NOMO-1 treated with dmso at 0.1 percent for 144 hours (cell line): ENCODE results near the gene FAM98B.
A peak's percentile ranks its signal among the peaks of the same experiment; 100 is the strongest.

Source experiments
- DNase-seq: peaks from one replicate; lab custom pipeline; 2025; ENCODE audit not compliant: unreplicated experiment; lab: John Stamatoyannopoulos, UW

Gene FAM98B

DNA sequence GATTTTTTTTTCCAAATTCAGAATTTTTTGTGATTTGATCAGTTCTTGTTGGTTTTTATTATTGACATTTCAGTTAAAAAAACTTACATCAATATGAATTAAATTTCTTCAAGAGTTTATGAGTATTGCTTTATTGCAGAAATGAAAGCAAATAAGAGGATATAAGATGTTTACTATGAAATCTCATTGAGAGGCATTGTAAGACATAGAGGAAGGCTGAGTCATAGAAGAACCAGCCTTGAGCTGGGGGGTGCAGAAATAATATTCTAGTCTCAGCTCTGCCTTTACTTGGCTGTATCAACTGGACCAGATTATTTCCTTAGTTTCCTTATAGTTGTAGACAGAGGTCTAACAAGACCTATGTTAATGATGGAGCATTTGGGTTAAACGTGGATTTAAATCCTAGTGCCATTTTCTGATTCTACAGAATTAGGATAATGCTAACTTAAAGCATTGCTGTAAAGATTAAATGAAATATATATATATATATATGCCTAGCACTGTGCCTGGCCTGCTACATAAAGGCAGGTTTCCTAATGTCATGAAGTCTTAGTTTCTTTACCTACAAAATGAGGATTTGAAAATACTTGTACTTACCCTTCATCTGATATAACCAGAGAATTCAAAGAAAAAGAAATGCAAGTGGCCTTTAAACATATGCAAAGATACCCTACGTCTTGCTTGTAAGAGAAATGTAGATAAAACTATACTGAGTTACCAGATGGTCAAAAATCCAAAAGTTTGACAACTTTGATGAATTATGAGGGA, 7.3 kb downstream of the FAM98B start:
- DNase-seq: no peak

DNA sequence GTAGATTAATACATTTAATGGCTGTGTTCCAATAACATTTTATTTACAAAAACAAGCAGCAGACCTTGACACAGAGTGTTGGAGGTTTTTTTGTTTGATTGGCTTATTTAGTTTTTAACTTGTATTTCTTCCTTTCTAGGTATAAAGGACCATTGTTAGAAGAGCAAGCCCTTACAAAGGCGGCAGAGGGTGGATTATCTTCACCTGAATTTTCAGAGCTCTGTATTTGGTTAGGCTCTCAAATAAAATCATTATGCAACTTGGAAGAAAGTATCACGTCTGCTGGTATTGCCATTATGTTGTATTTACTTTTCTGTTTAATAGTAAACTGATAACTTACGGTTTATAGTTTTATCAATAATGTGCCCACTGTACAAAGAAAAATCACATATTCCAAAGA, 10.0 kb downstream of the FAM98B start:
- DNase-seq: no peak

DNA sequence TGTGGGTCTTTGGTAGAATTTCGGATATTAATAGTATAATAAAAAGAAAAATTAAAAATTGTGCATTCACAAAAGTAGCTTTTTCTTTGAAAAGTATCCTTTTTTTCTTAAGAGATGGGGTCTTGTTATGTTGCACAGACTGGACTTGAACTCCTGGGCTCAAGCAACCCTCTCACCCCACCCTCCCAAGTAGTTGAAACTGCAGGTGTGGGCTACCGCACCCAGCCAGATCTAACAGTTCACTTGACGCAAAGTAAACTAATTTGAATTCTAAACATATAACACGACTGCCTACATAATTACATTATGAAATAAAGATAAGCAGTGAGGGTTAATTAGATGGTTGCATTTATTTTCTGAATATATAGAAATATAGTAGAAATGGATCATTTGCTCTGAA, 10.7 kb downstream of the FAM98B start:
- DNase-seq: no peak

DNA sequence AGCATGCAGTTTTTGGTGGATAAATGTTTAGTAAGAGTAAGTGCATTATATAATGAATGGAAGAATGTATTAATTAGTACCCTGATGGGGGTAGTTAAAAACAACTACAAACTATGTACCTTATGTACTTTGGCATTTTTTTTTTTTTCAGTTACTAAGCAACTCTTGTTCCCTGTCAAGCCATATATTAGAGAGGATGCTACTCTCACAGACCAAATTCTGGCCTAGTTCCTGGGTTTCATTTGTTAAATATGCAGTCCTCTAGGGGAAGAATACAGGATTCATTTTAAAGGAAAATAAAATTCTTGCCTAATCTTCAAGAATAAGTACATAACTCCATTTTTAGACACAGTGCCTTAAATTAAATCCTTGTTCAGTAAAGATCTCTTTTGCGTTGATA, 16.9 kb downstream of the FAM98B start:
- no peak for DNase-seq

DNA sequence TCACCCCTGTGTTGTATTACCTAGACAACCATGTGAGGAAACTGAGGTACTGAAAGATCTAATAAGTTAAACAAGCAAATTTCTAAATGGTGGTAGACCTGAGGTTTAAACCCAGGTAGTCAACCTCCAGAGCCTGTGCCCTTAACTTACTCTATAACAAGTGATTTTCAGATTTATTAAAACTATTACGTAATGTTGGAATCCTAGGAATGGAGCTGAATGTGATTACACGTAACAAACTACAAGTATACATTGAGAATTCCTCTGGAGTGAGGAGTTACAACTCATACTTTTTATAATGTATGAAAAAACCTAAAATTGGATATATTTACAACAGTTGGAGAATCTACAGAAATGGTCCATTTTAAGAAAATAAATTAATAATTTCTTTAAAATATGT, 18.0 kb downstream of the FAM98B start:
- DNase-seq: no peak

DNA sequence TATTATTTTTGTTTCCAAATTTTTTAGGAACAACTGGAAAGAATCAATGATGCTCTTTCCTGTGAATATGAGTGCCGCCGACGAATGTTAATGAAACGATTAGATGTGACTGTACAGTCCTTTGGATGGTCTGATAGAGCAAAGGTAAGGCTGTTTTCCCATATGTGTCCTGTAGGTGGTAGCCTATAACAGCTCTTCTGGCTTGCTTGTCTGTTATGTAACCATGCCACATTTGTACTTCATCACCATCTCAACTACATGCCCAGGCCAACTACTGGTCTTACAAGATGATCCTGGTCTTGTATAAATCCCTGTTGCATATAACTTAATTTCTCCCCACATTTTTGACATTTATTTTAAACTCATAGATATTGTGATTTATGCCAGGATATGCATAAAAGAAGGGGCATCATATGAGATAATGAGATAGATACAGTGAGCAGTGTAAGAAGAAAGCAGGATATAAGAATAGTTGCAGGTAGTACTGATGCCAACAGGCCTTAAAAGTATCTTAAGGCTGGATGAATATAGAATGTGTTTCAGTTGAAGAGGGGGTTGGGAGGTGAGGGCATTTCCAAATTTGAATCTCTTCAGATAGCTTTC, 20.3 kb downstream of the FAM98B start:
- DNase-seq: peak; percentile 34

DNA sequence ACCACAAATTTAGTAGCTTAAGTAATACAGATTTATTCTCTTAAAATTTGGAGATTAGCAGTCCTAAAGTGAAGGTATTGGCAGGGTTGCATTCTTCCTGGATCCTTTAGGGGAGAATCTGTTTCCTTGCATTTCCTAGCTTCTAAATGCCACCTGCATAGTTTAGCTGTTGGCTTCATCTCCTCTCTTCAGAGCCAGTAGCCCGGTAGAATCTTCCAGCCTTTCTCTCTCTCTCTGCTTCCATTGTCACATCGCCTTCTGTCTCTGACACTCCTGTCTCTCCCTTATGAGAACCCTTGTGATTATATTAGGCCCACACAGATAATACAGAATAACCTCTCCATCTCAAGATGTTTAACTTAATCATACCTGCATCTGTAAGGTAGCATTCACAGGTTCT, 21.4 kb downstream of the FAM98B start:
- DNase-seq: no peak

DNA sequence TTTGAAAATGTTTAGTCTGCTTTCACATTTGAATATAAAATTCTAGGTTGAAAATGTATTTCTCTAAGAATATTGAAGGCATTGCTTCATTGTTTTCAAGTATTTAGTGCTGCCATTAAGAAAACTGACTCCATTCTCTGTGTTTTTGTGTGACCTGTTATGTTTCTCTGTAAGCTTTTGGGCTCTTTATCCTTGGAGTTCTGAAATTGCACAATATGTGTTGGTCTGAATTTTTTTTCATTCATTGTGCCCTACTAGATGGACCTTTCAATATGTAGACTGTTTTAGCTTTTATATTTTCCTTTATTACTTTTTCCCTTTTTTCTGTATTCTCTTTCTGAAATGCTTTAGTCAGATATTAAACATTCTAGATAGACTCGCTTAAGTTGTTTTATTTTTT, 22.2 kb downstream of the FAM98B start:
- no peak for DNase-seq

DNA sequence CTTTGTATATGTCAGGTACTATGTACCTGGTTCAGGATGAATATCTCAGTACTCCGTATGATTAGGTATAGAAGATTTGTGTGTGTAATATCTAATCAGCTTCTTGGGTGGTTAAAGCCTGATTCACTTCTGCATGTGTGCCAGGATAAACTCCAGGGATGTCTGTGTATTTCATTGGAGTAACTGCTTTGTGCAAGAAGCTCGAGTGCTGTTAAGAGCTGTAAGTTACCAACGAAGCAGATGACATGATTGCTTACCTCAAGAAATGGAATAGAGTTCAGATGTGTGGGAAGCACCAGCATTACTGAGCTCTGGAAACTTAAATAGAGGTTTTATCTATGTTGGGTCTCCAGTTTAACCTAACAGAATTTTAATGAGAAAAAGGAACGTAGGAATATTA, 23.7 kb downstream of the FAM98B start:
- no peak for DNase-seq

DNA sequence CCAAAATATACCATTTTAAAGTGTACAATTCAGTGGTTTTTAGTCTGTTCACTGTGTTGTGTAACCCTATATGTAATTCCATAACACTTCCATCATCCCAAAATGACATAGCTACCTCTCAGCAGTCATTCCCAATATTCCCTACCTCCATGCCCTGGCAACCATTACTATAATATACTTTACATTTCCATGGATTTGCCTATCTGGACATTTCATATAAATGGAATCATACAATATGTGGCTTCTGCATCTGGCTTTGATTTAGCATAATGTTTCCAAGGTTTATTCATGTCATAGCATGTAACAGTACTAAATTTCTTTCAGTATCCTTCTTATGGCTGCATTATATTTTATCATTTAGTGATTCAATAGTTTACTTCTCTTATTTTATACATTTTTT, 25.3 kb downstream of the FAM98B start:
- no peak for DNase-seq

DNA sequence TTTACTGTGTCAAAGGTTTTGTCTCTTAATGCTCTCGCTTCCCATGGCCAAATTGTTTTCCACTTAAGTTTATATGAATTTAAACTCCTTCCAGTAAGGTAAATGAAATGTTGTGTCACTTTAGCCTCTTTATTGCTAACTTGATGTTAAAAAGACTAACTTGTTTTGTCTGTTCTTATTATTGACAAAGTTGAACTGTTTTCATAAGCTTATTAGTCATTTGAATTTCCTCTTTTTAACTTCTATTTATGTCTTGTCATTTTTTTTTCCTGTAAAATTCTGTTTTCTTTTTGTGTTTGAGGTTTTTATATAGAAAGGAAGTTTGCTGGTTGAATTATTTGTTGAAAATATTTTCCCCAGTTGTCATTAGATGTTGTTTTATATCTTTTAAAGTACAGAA, 25.8 kb downstream of the FAM98B start:
- no peak for DNase-seq

DNA sequence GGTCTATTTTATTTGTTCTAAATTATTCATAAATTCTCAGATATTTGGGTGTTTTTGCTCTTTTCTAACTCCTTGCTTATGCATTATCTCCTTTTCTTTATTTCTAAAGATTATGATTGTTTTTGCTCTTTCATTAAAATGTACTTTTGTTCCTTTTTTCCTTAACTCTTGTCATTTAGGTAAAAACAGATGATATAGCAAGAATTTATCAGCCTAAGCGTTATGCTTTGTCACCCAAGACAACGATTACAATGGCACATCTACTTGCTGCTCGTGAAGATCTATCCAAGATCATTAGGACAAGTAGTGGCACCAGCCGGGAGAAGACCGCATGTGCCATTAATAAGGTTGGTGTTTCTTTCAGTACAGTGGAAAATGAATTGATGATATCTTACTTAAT, 27.2 kb downstream of the FAM98B start:
- DNase-seq: no peak

DNA sequence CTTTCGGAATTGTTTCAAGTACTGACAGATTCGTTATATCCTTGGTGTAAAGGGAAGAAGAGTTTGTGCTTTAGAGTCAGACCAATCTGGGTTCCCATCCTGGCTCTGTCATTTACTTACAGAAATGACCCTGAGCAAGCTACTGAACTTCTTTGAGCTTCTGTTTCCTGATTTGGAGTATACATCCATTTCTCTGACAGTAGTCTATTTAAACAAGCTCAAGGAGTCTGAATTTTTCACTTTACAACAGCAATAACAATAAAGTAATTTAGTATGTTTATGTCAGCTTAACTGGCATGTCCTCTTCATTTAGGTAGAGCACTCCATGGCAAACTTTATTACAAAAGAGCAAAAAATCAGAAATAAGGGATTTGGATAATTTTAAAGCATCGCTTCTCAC, 27.8 kb downstream of the FAM98B start:
- no peak for DNase-seq

DNA sequence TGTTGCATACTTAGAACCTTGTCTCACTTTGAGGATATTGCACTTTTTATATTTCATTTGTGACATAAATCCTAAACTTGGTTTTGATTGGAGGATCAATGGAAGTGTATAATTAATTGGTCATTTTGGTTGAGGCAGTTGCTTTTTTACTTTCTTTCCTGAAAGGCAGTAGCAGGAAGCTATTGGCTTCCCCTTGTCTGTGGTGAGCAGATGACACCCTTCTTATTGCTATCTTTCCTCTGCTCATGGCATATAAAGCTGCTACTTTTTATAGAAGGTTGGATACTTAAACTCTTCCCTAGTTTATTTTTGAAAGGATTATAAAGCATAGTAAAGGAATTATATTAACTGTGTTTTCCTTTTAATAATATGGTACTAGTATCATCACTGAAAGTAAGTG, 28.6 kb downstream of the FAM98B start:
- DNase-seq: no peak

DNA sequence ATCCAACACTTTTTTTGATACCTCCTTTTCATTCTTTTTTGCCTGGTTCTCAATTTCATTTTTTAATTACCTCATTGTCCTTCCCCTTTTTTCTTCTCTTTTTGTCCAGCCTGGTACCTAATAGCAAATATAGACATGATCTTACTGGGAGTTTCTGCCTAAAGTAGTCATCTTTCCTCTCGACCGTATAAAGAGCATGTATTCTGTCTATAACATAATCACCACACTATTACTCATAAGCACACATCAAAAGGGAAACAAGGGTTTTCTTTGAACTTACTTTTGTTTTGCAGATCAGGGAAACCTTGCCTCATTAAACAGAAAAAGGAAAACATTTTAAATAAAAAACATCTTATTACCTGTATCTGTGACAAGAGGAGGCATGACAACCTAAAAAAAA, 33.0 kb downstream of the FAM98B start:
- no peak for DNase-seq

DNA sequence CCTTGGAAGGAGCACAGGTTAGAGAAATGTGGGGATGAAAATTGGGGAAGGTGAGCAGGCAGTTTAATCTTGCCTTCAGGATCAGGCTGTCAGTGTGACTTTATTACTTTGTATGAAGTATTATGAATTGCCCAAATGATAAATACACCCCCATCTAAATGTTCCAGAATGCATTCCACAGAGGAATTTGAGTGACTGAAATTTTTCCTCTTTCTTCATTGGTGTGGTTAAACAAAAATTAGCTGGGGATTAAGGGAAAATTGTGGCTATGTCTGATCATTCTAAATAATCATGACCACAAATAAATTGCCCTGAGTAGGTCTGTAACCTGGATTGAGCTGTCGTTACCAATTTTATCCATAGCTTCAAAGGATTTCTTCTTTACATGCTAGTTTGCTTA, 33.5 kb downstream of the FAM98B start:
- DNase-seq: no peak

DNA sequence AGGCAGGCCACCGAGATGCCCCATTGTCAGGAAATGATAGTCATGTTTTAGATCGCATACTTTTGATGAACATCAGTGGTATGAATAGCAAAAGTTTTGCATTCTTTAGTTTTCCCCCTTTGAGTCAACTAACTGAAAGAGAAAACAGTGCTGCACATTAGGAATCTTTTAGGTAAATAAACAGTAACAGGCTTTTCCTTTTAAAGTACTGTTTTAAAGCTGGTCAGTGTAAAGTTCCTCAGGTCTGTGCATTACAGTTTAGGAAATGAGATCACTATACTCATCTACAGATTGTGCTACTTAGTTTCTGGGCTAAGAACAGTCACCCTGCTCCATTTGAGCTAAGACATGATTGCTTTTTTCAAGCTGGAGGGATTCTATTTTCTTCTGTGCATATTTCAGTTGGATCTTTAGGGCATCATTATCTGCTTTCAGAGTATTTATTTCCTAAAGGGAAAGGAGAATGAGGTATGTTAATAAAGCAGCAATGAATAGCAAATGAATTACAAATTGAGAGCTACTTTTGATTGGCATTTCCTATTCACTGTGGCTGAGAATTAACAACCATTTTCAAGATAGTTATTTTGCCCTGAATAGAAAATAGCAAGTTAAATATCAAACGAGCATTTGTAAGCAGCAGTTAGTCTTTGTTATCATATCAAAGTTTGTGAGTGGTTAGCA, 36.5 kb downstream of the FAM98B start:
- DNase-seq: no peak

DNA sequence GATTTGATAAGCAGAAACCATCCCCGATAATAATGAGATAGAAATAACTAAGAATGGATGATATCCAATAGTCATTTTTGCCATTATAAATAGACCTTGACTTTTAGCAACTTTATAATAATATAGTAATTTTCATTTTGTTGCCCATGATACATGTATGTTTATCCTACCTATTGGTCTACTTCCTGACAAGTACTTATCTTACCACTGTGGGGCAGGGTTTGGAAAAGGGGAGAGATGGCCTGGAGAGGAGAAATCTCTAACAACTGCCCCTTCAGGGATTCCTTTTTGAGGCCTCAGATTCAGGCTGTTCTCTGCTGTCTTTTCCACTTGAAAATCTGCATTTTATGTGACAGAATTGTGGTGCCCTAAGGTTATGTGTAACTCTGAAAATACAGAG, 42.2 kb downstream of the FAM98B start:
- no peak for DNase-seq

DNA sequence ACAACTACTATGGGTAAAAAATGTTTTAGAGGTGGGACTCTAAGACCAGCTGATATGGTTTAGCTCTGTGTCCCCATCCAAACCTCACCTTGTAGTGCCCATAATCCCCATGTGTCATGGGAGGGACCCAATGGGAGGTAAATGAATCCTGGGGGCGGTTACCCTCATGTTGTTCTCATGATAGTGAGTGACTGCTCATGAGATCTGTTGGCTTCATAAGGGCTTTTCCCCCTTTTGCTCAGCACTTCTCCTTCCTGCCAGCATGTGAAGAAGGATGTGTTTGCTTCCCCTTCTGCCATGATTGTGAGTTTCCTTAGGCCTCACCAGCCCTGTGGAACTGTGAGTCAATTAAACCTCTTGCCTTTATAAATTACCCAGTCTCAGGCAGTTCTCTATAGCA, 45.7 kb downstream of the FAM98B start:
- DNase-seq: no peak

DNA sequence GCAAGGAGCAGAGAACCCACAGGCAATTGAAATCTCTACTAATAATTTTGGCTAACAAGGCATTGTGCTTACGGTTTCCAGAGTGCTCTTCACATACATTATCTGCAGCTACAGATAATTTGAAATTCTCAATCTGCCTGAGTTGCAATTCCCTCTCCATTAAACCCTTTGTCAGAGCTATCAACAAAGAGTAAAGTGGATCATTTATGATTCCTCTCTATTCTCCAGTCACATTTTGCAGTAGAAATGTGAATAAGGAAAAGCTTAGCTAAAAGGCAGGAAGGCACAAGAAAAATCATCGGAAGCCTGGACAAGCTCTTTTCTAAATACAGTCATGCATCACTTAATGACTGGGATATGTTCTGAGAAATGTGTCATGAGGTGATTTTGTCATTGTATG, 49.6 kb downstream of the FAM98B start:
- no peak for DNase-seq

DNA sequence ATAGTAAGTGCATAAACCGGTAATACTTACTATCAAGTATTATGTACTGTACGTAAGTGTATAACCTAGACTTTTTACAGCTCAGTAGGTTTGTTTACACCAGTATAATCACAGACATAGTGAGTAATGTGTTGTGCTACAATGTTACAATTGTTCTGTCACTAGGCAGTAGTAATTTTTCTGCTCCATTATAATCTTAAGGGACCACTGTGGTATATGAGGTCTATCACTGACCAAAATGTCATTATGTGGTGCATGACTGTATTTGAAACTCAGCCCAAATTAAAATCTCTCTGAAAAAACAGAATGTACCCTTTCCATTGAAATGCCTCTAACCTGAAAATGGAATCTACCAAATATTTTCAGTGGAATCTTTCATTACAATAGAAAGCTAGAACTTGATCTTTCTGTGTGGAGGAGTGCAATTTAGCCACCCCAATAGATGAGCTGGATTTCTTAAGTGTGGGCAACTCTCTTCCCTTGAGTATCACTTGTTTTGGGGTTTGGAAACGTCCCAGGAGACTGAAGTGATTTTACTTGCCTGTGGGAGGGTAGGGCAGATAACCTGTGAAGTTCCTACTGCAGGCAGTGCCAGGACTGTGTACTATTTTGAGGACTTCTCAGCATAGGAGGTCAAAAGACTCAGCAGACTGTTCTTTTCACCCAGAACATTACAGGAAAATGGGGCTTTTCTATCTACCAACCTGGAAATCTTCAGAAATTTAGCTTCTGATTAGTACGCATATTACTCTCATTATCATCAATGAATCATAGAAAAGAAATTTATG, 50.9 kb downstream of the FAM98B start:
- no peak for DNase-seq

DNA sequence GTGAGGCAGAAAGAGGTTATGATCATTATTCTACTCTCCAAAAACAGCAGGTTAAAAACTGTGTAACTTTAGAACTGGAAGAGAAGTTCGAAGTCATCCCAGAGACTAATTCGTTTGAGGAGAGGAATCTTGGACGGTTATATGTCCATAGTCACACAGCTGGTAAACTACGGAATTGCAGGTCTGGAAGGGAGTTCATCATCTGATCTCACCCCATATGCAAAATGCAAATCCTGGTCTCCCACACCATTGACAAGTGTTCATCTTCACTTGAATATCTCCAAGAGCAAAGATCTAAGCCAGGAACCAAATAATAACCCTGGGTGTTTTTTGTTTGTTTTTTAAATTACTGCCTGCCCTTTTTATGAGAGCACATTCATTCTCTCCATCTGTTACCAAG, 53.1 kb downstream of the FAM98B start:
- no peak for DNase-seq
